Uterus (tissue), 4 donors: ENCODE measurements around the gene KCNN3. TPM values are rescaled to one million over a fixed set of nuclear protein-coding genes. Genes with fewer than 3 reads are reported as not detected.

ENCODE experiments used
- DNase-seq, 2 donors: peaks; one replicate each; pipeline ENCODE4 v3.0.0-alpha.2; 2019 to 2020
- H3K27ac ChIP-seq, 2 donors: fragments of 200-600 bp; sonication (generic); 1 replicate in 1 of 2; 2 replicates in 1 of 2; pipeline ENCODE4 v1.5.1; 2016 to 2018
- H3K27me3 ChIP-seq, 2 donors: fragments of 200-600 bp; sonication (generic); one replicate each; pipeline ENCODE4 v1.5.1; 2018 to 2019; ENCODE audit warnings: control low read depth in 1 of 2
- H3K36me3 ChIP-seq, 2 donors: fragments of 200-600 bp; sonication (generic); one replicate each; pipeline ENCODE4 v1.5.1; 2019; ENCODE audit warnings: control low read depth in 1 of 2
- H3K4me1 ChIP-seq, 2 donors: fragments of 200-600 bp; sonication (generic); one replicate each; pipeline ENCODE4 v1.5.1; 2018 to 2019; ENCODE audit warnings: control low read depth in 1 of 2
- H3K4me3 ChIP-seq, 2 donors: fragments of 200-600 bp; sonication (generic); 1 replicate in 1 of 2; 2 replicates in 1 of 2; pipeline ENCODE4 v1.5.1; 2018 to 2019; ENCODE audit warnings: mild to moderate bottlenecking in 1 of 2
- H3K9me3 ChIP-seq, 2 donors: fragments of 200-600 bp; sonication (generic); one replicate each; pipeline ENCODE4 v1.5.1; 2019; ENCODE audit warnings: control low read depth in 1 of 2
- POLR2A ChIP-seq, 2 donors: fragments of 450-650 bp; IDR thresholded peaks; one replicate each; pipeline ENCODE4 v1.6.1; 2016; ENCODE audit warnings: antibody characterized with exemption in 2 of 2, mild to moderate bottlenecking in 1 of 2, moderate library complexity in 1 of 2
- intact Hi-C: fragments of 100-400 bp; cut with DNase I; formaldehyde crosslinking; loops from one replicate; pipeline ENCODE4 v1.15.1; 2023; ENCODE audit warnings: low total_unique reads
- total RNA-seq, 4 donors: library from RNA; depleted of rRNA in 3 of 4; stranded (reverse); fragments of >200 nt in 3 of 4; gene quantifications; one replicate each; pipeline versions ENCODE4 v1.1.0 to v1.2.4, GENCODE V29; 2014 to 2023
- TF ChIP-seq, protein P1 (sequence below), 4 experiments: fragments of 200-600 bp in 2 of 4; fragments of 450-650 bp in 2 of 4; sonication (generic) in 2 of 4; IDR thresholded peaks; one replicate each; pipeline ENCODE4 v1.5.1; 2016 to 2019; ENCODE audit warnings: antibody characterized with exemption in 4 of 4, mild to moderate bottlenecking in 2 of 4, moderate library complexity in 1 of 4
- donor health status: DM: yes; HTN: yes; CAD: no.

The KCNN3 gene
- total RNA-seq, 4 donors from 2014 or later, result 7.1 to 35.5 (median 12.1) TPM

DNA sequence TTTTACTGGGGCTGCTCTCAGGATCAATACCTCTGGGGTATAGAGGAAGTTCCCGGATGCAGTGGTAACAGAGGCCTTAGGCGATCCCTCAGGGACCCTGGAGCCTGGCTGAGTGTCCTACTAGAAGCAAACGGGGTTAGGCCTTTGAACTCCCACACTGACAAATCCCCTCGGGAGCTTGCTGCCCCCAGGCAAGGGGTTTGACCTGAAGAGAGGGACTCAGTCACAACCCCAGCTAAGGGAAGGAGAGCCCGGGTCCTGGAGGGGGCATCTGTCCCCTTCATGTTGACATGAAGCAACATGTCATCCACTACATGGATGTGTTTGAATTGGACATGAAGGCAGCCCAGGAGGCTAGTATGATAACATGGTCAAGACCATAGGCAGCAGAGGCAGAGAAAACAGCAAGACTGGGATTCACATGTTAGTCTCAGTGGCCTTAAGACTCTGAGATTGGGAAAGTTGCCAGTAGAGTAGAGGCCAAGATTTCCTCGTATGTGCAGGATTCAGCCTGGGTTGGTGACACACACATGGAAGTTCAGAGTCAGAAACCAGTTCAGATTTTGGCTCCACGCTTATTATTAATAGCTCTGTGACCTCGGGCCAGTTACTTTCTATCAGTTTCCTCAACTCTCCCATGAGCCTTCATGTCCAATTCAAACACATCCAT is 101.5 kb downstream of the KCNN3 start:
- no peak for TF ChIP-seq POLR2A (IDR thresholded peaks at IDR 0.05)
- TF ChIP-seq, protein P1, sequence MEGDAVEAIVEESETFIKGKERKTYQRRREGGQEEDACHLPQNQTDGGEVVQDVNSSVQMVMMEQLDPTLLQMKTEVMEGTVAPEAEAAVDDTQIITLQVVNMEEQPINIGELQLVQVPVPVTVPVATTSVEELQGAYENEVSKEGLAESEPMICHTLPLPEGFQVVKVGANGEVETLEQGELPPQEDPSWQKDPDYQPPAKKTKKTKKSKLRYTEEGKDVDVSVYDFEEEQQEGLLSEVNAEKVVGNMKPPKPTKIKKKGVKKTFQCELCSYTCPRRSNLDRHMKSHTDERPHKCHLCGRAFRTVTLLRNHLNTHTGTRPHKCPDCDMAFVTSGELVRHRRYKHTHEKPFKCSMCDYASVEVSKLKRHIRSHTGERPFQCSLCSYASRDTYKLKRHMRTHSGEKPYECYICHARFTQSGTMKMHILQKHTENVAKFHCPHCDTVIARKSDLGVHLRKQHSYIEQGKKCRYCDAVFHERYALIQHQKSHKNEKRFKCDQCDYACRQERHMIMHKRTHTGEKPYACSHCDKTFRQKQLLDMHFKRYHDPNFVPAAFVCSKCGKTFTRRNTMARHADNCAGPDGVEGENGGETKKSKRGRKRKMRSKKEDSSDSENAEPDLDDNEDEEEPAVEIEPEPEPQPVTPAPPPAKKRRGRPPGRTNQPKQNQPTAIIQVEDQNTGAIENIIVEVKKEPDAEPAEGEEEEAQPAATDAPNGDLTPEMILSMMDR (IDR thresholded peaks at IDR 0.05), result no peak
- Histone ChIP-seq H3K9me3 (no peaks in the 10 kb centered on the region), H3K4me1 (peaks cover 8 to 10% of the 10 kb centered on the region in 2 donors), H3K4me3 (no peak overlapping the region), H3K27me3 (no peaks in the 10 kb centered on the region), H3K36me3 (no peaks in the 10 kb centered on the region), H3K27ac (peak overlapping the region; percentile 80 to 87)
- intact Hi-C loops, result no loop called here
- DNase-seq, result peak; percentile 24 to 39

DNA sequence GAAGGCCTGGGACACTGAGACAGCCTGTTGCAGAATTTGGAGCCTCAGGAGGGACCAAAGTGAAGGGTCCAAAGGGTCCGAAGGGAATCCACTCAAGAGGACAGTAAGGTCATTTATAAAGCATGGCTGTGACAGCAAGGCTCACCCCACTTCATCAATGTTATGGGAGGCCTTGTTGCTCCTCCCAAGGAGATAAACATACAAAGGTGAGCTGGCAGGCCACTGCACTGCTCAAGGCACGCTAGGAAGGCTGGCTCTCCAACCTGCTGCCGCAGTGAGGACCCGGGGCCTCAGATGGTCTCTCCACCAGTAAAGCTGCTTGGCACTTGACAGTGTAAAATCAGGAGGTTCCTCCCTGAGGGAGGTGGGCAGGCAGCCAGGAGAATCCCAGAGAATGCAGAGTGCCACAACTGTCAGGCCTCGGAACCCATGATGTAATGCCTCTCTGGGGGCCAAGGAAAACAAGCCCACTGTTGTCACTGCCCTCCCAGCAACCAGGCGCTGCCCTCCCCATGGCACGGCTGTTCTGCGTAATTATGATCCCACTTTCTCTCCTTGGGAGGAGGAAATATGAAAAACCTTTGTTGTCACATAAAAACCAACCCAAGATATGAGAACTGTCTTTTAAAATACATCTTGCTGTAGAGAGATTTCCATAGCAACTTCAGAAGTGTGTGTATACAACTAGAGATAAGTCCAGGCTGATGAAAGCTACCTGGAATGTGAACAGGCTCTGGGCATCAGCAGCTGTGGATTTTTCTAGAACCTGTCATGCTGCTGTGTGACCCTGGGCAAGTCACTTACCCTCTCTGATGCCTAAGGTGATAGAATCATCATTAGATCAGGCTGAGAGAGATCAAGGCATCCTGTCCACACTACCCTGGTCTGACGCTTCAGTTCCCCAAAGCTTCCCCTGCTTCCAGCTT is 102.5 kb downstream of the KCNN3 start:
- peak; percentile 83 to 84 for DNase-seq
- no peak overlapping the region for H3K4me3 ChIP-seq

DNA sequence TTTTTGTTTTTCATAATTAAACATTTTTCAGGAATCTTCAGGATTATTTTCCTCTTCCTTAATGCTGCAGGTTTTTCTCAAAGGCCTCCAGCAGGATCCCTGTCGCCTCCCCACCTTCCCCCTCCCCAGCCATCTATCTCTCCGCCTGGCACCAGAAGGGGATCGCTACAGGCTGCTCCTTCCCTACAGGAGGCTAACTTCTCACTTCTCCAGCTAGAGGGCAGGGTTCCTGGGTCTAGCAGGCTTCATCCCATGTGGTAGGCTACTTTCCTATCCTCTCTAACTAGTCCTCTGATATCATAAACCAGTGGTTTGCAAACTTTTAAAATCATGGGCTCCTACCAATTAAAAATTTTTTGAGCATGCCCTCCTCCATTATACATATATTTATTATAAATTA is 104.1 kb downstream of the KCNN3 start:
- H3K4me1 ChIP-seq, result peaks cover 8 to 10% of the 10 kb centered on the region in 2 donors
- no peaks in the 10 kb centered on the region for H3K27me3 ChIP-seq
- intact Hi-C loops, result no loop called here
- no peak for TF ChIP-seq POLR2A (IDR thresholded peaks at IDR 0.05)
- TF ChIP-seq, protein P1 (IDR thresholded peaks at IDR 0.05), result peak in 2 of 4 experiments; percentile 6 to 31
- H3K9me3 ChIP-seq, result no peaks in the 10 kb centered on the region
- DNase-seq, result peak; percentile 19 to 20
- no peak overlapping the region for H3K4me3 ChIP-seq
- H3K27ac ChIP-seq, result no peak overlapping the region
- no peaks in the 10 kb centered on the region for H3K36me3 ChIP-seq

More for the DNA sequence above, 102.5 kb downstream of the KCNN3 start:
- H3K36me3 ChIP-seq, result no peaks in the 10 kb centered on the region
- H3K9me3 ChIP-seq, result no peaks in the 10 kb centered on the region
- intact Hi-C loops, result no loop called here
- TF ChIP-seq, protein P1 (IDR thresholded peaks at IDR 0.05), result no peak
- TF ChIP-seq POLR2A (IDR thresholded peaks at IDR 0.05), result no peak
- peaks cover 8 to 10% of the 10 kb centered on the region in 2 donors for H3K4me1 ChIP-seq
- H3K27me3 ChIP-seq, result no peaks in the 10 kb centered on the region
- peak overlapping the region; percentile 80 to 87 for H3K27ac ChIP-seq

DNA sequence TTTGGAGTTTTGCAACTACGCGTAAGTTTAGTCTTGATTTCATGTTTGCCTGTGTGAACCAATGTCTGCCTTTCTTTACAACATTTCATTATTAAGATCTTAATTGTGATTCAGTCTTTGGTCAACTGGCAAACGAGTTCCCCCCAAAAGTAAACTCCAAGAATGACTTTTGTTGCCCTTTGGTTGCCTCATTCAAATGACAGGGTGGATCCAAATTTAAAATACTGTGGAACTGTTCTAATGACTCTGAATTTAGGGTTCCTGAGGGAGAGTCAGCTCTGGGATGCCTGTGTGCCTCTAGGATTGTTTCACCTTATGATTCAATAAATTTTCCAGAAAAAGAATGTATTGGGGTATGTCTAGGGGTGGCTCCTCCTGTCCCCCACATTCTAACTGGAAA is 105.3 kb downstream of the KCNN3 start:
- Histone ChIP-seq H3K9me3 (no peaks in the 10 kb centered on the region), H3K36me3 (no peaks in the 10 kb centered on the region), H3K27me3 (no peaks in the 10 kb centered on the region), H3K4me1 (peaks cover 8 to 10% of the 10 kb centered on the region in 2 donors), H3K4me3 (no peak overlapping the region), H3K27ac (no peak overlapping the region)
- TF ChIP-seq POLR2A (IDR thresholded peaks at IDR 0.05), result no peak
- TF ChIP-seq, protein P1 (IDR thresholded peaks at IDR 0.05), result no peak
- DNase-seq, result no peak
- intact Hi-C loops, result no loop called here

DNA sequence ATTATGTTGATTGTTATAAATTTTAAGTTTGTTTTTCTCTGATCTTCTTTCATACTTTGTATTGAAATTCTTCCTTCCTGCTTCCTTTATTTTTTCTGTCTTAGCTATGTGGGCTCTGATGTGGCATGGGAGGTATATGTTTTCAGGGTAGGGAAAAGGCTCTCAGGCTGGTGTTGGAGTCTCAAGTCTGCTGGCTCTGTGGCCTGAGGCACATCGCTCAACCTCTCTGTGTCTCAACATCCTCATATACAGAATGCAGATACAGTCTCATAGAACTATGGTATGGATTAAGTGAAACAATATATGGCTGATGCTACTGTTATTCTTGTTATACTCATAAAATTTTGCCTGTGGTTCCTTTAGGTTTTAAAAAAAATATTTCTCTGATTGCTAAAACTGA is 105.9 kb downstream of the KCNN3 start:
- Histone ChIP-seq H3K9me3 (no peaks in the 10 kb centered on the region), H3K36me3 (no peaks in the 10 kb centered on the region), H3K4me1 (peaks cover 8 to 10% of the 10 kb centered on the region in 2 donors), H3K4me3 (no peak overlapping the region), H3K27ac (no peak overlapping the region), H3K27me3 (no peaks in the 10 kb centered on the region)
- intact Hi-C loops, result no loop called here
- TF ChIP-seq, protein P1 (IDR thresholded peaks at IDR 0.05), result no peak
- TF ChIP-seq POLR2A (IDR thresholded peaks at IDR 0.05), result no peak
- DNase-seq, result no peak
